Measurements from ENCODE around the gene ABCA4.

ABCA4 gene

DNA sequence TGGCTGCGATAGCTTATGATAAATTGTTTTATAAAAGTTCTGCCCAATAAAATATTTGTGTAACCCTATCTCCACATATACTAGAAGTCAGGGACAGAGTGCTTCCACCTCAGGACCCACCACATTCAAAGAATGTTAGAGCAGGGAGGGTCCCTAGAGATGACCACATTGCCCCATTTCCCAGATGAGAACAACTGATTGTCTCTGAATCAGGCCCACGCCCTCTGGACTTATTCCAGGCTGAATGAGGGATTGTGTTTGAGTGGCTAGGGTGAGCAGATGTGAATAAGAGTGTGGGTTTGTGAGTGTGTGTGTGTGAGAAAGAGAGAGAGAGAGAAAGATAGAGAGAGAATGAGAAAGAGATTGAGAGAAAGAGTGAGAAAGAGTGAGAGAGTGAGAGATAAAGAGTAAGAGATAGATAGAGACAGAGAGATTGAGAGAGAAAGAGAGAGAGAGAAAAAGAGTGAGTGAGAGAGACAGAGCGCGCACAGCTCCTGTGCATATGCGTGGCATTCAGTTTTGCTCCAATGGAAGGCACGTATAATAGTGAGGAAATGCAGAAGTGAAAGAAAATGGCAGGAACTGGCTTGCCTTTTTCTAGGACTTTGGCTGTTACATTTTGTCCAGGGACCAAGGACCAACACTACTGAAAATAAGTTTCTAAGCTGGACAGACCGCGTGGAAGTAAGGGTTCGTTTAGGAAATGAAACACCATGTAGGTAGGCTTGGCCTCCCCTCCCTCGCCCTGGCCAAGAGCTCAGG is 94.1 kb downstream of the ABCA4 start:
- no CpG with 5 or more reads among the region's 10 CpGs for WGBS (ENCODE audit: extremely low coverage, insufficient coverage, insufficient read length)
- peak overlapping the region; percentile 92 for H2BK12ac ChIP-seq (ENCODE audit: low read length)
- H3K18ac ChIP-seq (ENCODE audit: low read length): no peak overlapping the region
- H4K12ac ChIP-seq (ENCODE audit: low read depth, low read length): no peak overlapping the region
- H3K27me3 ChIP-seq (ENCODE audit: insufficient read depth, low read length): no peaks in the 10 kb centered on the region
- H2BK5ac ChIP-seq (ENCODE audit: low read depth, low read length, poor library complexity): no peak overlapping the region
- no peak overlapping the region for H3K27ac ChIP-seq (ENCODE audit: low read depth, low read length)
- DNase-seq: no peak
- peaks cover 2% of the 10 kb centered on the region for H3K79me1 ChIP-seq (ENCODE audit: low read length)
- no peak overlapping the region for H3K23ac ChIP-seq (ENCODE audit: low read length)
- no peak overlapping the region for H3K4ac ChIP-seq (ENCODE audit: low read depth, low read length)
- H4K8ac ChIP-seq (ENCODE audit: low read depth, low read length): no peak overlapping the region
- no peak overlapping the region for H3K4me3 ChIP-seq (ENCODE audit: low read depth, low read length)
- H2AK5ac ChIP-seq (ENCODE audit: low read length): peak overlapping the region; percentile 6
- H4K91ac ChIP-seq (ENCODE audit: low read depth, low read length): peak overlapping the region; percentile 25
- H3K79me2 ChIP-seq (ENCODE audit: control insufficient read depth, insufficient read depth, low read length, poor library complexity): no peaks in the 10 kb centered on the region
- peaks cover 6 to 9% of the 10 kb centered on the region in 2 experiments for H3K4me1 ChIP-seq (ENCODE audit: control insufficient read depth in 1 of 2, insufficient read depth in 2 of 2, low read length in 2 of 2)
- no peak overlapping the region for H3K14ac ChIP-seq (ENCODE audit: low read length)
- H2AFZ ChIP-seq (ENCODE audit: insufficient read depth, low read length, poor library complexity): no peak overlapping the region
- H2BK120ac ChIP-seq (ENCODE audit: insufficient read depth, low read length, poor library complexity): no peak overlapping the region
- H3K9me3 ChIP-seq (ENCODE audit: insufficient read depth, low read depth, low read length): no peaks in the 10 kb centered on the region
- no peaks in the 10 kb centered on the region for H3K36me3 ChIP-seq (ENCODE audit: control insufficient read depth in 1 of 2, insufficient read depth in 2 of 2, low read length in 2 of 2)
- H3K9ac ChIP-seq (ENCODE audit: low read length): no peak overlapping the region
- H3K4me2 ChIP-seq (ENCODE audit: low read length): no peak overlapping the region

DNA sequence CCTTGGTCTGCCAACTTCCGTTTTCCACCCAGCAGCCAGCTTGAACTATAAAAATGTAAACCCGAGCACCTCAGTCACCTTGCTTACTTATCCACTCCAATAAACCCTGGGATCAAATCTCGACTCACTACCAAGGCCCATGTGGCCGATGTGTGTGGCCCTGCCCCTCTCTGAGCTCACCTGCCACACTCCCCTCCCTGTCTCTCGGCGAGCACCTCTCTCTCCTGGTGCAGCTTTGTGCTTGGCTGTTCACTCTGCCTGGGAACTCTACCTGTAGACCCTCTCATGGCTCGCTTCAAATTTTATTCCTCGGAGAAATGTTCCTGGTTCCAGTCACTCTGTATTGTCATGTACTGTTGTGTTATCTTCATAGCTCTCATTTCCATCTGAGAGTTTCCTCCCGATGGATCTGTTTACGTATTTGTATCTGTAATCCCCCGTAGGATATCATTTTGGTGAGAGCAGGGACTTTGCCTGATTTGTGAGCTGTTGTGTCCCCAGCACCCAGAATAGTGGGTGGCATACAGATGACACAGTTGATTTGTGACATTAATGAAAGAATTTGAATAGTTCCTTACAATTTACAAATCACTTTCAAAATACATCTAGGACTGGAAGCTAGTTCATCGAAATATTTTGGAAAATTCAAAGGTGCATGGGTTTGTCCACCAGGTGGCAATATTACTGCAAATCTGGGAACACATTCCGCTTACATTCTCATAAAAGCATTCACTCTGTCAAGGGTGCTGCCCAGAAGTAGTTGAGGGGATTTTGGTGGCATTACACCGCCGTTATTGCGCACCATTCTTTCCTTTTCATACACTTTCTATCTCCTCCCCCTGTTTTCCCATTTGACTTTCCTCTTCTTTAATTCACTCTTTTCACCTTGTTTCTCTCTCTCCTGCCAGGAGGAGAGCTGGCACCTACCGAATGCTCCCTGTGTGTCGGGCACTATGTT is 95.3 kb downstream of the ABCA4 start:
- no peaks in the 10 kb centered on the region for H3K9me3 ChIP-seq (ENCODE audit: insufficient read depth, low read depth, low read length)
- H3K9ac ChIP-seq (ENCODE audit: low read length): no peak overlapping the region
- H3K79me1 ChIP-seq (ENCODE audit: low read length): peaks cover 2% of the 10 kb centered on the region
- peak overlapping the region; percentile 49 for H2BK120ac ChIP-seq (ENCODE audit: insufficient read depth, low read length, poor library complexity)
- H4K91ac ChIP-seq (ENCODE audit: low read depth, low read length): peak overlapping the region; percentile 50
- H4K12ac ChIP-seq (ENCODE audit: low read depth, low read length): no peak overlapping the region
- WGBS (ENCODE audit: extremely low coverage, insufficient coverage, insufficient read length): no CpG with 5 or more reads among the region's 18 CpGs
- H4K8ac ChIP-seq (ENCODE audit: low read depth, low read length): peak overlapping the region; percentile 32
- H3K4me3 ChIP-seq (ENCODE audit: low read depth, low read length): no peak overlapping the region
- no peak overlapping the region for H3K23ac ChIP-seq (ENCODE audit: low read length)
- H3K36me3 ChIP-seq (ENCODE audit: control insufficient read depth in 1 of 2, insufficient read depth in 2 of 2, low read length in 2 of 2): no peaks in the 10 kb centered on the region
- no peak overlapping the region for H2AFZ ChIP-seq (ENCODE audit: insufficient read depth, low read length, poor library complexity)
- H3K4me2 ChIP-seq (ENCODE audit: low read length): no peak overlapping the region
- H3K4ac ChIP-seq (ENCODE audit: low read depth, low read length): no peak overlapping the region
- DNase-seq: peak; percentile 19 to 89
- H3K79me2 ChIP-seq (ENCODE audit: control insufficient read depth, insufficient read depth, low read length, poor library complexity): no peaks in the 10 kb centered on the region
- peak overlapping the region; percentile 11 for H3K18ac ChIP-seq (ENCODE audit: low read length)
- H3K4me1 ChIP-seq (ENCODE audit: control insufficient read depth in 1 of 2, insufficient read depth in 2 of 2, low read length in 2 of 2): peaks cover 9% of the 10 kb centered on the region in 2 experiments
- H2BK12ac ChIP-seq (ENCODE audit: low read length): peak overlapping the region; percentile 96
- peak overlapping the region; percentile 40 for H3K14ac ChIP-seq (ENCODE audit: low read length)
- no peak overlapping the region for H2BK5ac ChIP-seq (ENCODE audit: low read depth, low read length, poor library complexity)
- H2AK5ac ChIP-seq (ENCODE audit: low read length): peak overlapping the region; percentile 93
- no peaks in the 10 kb centered on the region for H3K27me3 ChIP-seq (ENCODE audit: insufficient read depth, low read length)
- no peak overlapping the region for H3K27ac ChIP-seq (ENCODE audit: low read depth, low read length)

GRCh38 chr1:94024104-94024792 is 96.7 kb downstream of the ABCA4 start:
- WGBS (ENCODE audit: extremely low coverage, insufficient coverage, insufficient read length): no CpG with 5 or more reads among the region's 8 CpGs
- no peak overlapping the region for H3K23ac ChIP-seq (ENCODE audit: low read length)
- H4K8ac ChIP-seq (ENCODE audit: low read depth, low read length): no peak overlapping the region
- no peak overlapping the region for H2BK12ac ChIP-seq (ENCODE audit: low read length)
- H2BK5ac ChIP-seq (ENCODE audit: low read depth, low read length, poor library complexity): no peak overlapping the region
- no peak overlapping the region for H4K12ac ChIP-seq (ENCODE audit: low read depth, low read length)
- H3K4me2 ChIP-seq (ENCODE audit: low read length): no peak overlapping the region
- no peaks in the 10 kb centered on the region for H3K27me3 ChIP-seq (ENCODE audit: insufficient read depth, low read length)
- H3K79me1 ChIP-seq (ENCODE audit: low read length): peaks cover 2% of the 10 kb centered on the region
- no peak overlapping the region for H3K18ac ChIP-seq (ENCODE audit: low read length)
- no peak overlapping the region for H3K9ac ChIP-seq (ENCODE audit: low read length)
- no peak overlapping the region for H2AFZ ChIP-seq (ENCODE audit: insufficient read depth, low read length, poor library complexity)
- no peak for DNase-seq
- no peak overlapping the region for H3K4ac ChIP-seq (ENCODE audit: low read depth, low read length)
- H3K36me3 ChIP-seq (ENCODE audit: control insufficient read depth in 1 of 2, insufficient read depth in 2 of 2, low read length in 2 of 2): peaks cover 1 to 2% of the 10 kb centered on the region in 2 experiments
- peaks cover 9 to 12% of the 10 kb centered on the region in 2 experiments for H3K4me1 ChIP-seq (ENCODE audit: control insufficient read depth in 1 of 2, insufficient read depth in 2 of 2, low read length in 2 of 2)
- no peak overlapping the region for H3K27ac ChIP-seq (ENCODE audit: low read depth, low read length)
- H3K79me2 ChIP-seq (ENCODE audit: control insufficient read depth, insufficient read depth, low read length, poor library complexity): no peaks in the 10 kb centered on the region
- no peaks in the 10 kb centered on the region for H3K9me3 ChIP-seq (ENCODE audit: insufficient read depth, low read depth, low read length)
- no peak overlapping the region for H4K91ac ChIP-seq (ENCODE audit: low read depth, low read length)
- H3K14ac ChIP-seq (ENCODE audit: low read length): no peak overlapping the region
- H2BK120ac ChIP-seq (ENCODE audit: insufficient read depth, low read length, poor library complexity): no peak overlapping the region
- H3K4me3 ChIP-seq (ENCODE audit: low read depth, low read length): no peak overlapping the region
- H2AK5ac ChIP-seq (ENCODE audit: low read length): no peak overlapping the region

- Histone ChIP-seq H3K79me1 (ENCODE audit: low read length) (peaks cover 2% of the 10 kb centered on the region), H4K12ac (ENCODE audit: low read depth, low read length) (no peak overlapping the region), H3K18ac (ENCODE audit: low read length) (no peak overlapping the region), H3K14ac (ENCODE audit: low read length) (no peak overlapping the region), H3K36me3 (ENCODE audit: control insufficient read depth in 1 of 2, insufficient read depth in 2 of 2, low read length in 2 of 2) (peaks cover 1 to 4% of the 10 kb centered on the region in 2 experiments), H3K23ac (ENCODE audit: low read length) (no peak overlapping the region), H3K9me3 (ENCODE audit: insufficient read depth, low read depth, low read length) (no peaks in the 10 kb centered on the region), H3K27ac (ENCODE audit: low read depth, low read length) (no peak overlapping the region), H2BK5ac (ENCODE audit: low read depth, low read length, poor library complexity) (no peak overlapping the region), H3K4me2 (ENCODE audit: low read length) (no peak overlapping the region), H4K8ac (ENCODE audit: low read depth, low read length) (no peak overlapping the region), H3K4ac (ENCODE audit: low read depth, low read length) (no peak overlapping the region), H2BK120ac (ENCODE audit: insufficient read depth, low read length, poor library complexity) (no peak overlapping the region), H4K91ac (ENCODE audit: low read depth, low read length) (no peak overlapping the region), H3K4me1 (ENCODE audit: control insufficient read depth in 1 of 2, insufficient read depth in 2 of 2, low read length in 2 of 2) (peaks cover 9 to 12% of the 10 kb centered on the region in 2 experiments), H2AK5ac (ENCODE audit: low read length) (no peak overlapping the region), H3K9ac (ENCODE audit: low read length) (no peak overlapping the region), H3K27me3 (ENCODE audit: insufficient read depth, low read length) (no peaks in the 10 kb centered on the region), H2AFZ (ENCODE audit: insufficient read depth, low read length, poor library complexity) (no peak overlapping the region), H2BK12ac (ENCODE audit: low read length) (no peak overlapping the region), H3K79me2 (ENCODE audit: control insufficient read depth, insufficient read depth, low read length, poor library complexity) (no peaks in the 10 kb centered on the region), H3K4me3 (ENCODE audit: low read depth, low read length) (no peak overlapping the region)
- no CpG with 5 or more reads among the region's 6 CpGs for WGBS (ENCODE audit: extremely low coverage, insufficient coverage, insufficient read length)
- DNase-seq: no peak
Measured at GRCh38 chr1:94022471-94023189, 98.3 kb downstream of the ABCA4 start.
